Natural killer cell (primary cell): ENCODE data around the gene CAMP. TPM values are rescaled to one million over a fixed set of nuclear protein-coding genes. Genes with fewer than 3 reads are reported as not detected.

ENCODE experiments used
- ATAC-seq, 3 donors: fragments of 150-1000 bp in 2 of 3; fragments of 200-7000 bp in 1 of 3; cut with Tn5 transposase; 1 replicate in 1 of 3; 2 replicates in 2 of 3; pipeline ENCODE4 v1.10.0; 2021; ENCODE audit warnings: mild to moderate bottlenecking in 2 of 3, moderate library complexity in 2 of 3
- DNase-seq, 2 donors: peaks; one replicate each; pipeline versions ENCODE4 v3.0.0 to v3.0.0-alpha.2; 2013 to 2021; ENCODE audit warnings: mixed read lengths in 1 of 2
- H3K27ac ChIP-seq: one replicate; pipeline ENCODE4 v1.5.1; 2013; ENCODE audit warnings: mild to moderate bottlenecking, low read length
- H3K27me3 ChIP-seq: one replicate; pipeline ENCODE4 v1.6.1; 2013; ENCODE audit warnings: low read length; ENCODE audit not compliant: control insufficient read depth, insufficient read depth
- H3K36me3 ChIP-seq: one replicate; pipeline ENCODE4 v1.6.1; 2013; ENCODE audit warnings: low read length; ENCODE audit not compliant: control insufficient read depth, insufficient read depth
- H3K4me1 ChIP-seq: one replicate; pipeline ENCODE4 v1.6.1; 2013; ENCODE audit warnings: low read length; ENCODE audit not compliant: control insufficient read depth, insufficient read depth
- H3K4me3 ChIP-seq: one replicate; pipeline ENCODE4 v1.5.1; 2013; ENCODE audit warnings: low read length
- H3K9me3 ChIP-seq: one replicate; pipeline ENCODE4 v1.6.1; 2013; ENCODE audit warnings: low read length; ENCODE audit not compliant: control insufficient read depth, insufficient read depth
- H3K27ac Mint-ChIP-seq, 2 donors: one replicate each; pipeline ENCODE4 v1.8.0; 2022; ENCODE audit warnings: mild to moderate bottlenecking in 2 of 2, mixed read lengths in 2 of 2, moderate library complexity in 1 of 2
- H3K27me3 Mint-ChIP-seq, 2 donors: one replicate each; pipeline ENCODE4 v1.8.0; 2022; ENCODE audit warnings: low read depth in 2 of 2, mixed read lengths in 2 of 2
- H3K36me3 Mint-ChIP-seq: one replicate; pipeline ENCODE4 v1.8.0; 2022; ENCODE audit warnings: mixed read lengths
- H3K4me1 Mint-ChIP-seq, 2 donors: one replicate each; pipeline ENCODE4 v1.8.0; 2022; ENCODE audit warnings: mixed read lengths in 2 of 2
- H3K4me3 Mint-ChIP-seq: one replicate; pipeline ENCODE4 v1.8.0; 2022; ENCODE audit warnings: mild to moderate bottlenecking, moderate library complexity, mixed read lengths
- H3K9me3 Mint-ChIP-seq, 2 donors: one replicate each; pipeline ENCODE4 v1.8.0; 2022; ENCODE audit warnings: mixed read lengths in 2 of 2
- WGBS: methylation state at CpG from one replicate; pipeline ENCODE4 v1.1.7; 2013; ENCODE audit warnings: missing lambda C conversion rate; ENCODE audit not compliant: insufficient coverage; 5-methylcytosine and 5-hydroxymethylcytosine counted together
- intact Hi-C: fragments of 100-400 bp; cut with micrococcal nuclease; formaldehyde crosslinking; loops from one replicate; pipeline ENCODE4 v1.14.2; 2022
- total RNA-seq, 4 donors: library from RNA; stranded (reverse); fragments of 120-200 nt in 1 of 4; gene quantifications; one replicate each; pipeline versions ENCODE4 v1.2.3 to v1.2.4, GENCODE V29; 2013 to 2022
- TF ChIP-seq, protein P1 (sequence below): fragments of 200-600 bp; IDR thresholded peaks from one replicate; pipeline ENCODE4 v1.8.0; 2022; ENCODE audit warnings: antibody characterized with exemption

Gene CAMP
- total RNA-seq, 3 donors from 2014 or later (not counting 1 experiment from before 2014, with no cell fraction given): not detected

- H3K27ac Mint-ChIP-seq: no peak overlapping the region
These were observed 44.5 kb downstream of the CAMP start for GRCh38 chr3:48267782-48268181.

GRCh38 chr3:48268381-48268935 is 45.2 kb downstream of the CAMP start:
- Mint-ChIP-seq H3K9me3 (no peaks in the 10 kb centered on the region), H3K36me3 (peaks cover 11% of the 10 kb centered on the region), H3K27me3 (no peaks in the 10 kb centered on the region), H3K4me1 (peaks cover 9 to 11% of the 10 kb centered on the region in 2 donors), H3K27ac (peak overlapping the region in 1 of 2 donors; percentile 40), H3K4me3 (no peak overlapping the region)
- WGBS: 71% methylated on average over 11 of the region's 13 CpGs
- Histone ChIP-seq H3K4me1 (no peaks in the 10 kb centered on the region), H3K36me3 (peaks cover 25% of the 10 kb centered on the region), H3K9me3 (no peaks in the 10 kb centered on the region), H3K27ac (no peak overlapping the region), H3K27me3 (no peaks in the 10 kb centered on the region), H3K4me3 (no peak overlapping the region)
- intact Hi-C loops: no loop called here
- peak; percentile 34 to 70 (median 60) for ATAC-seq
- TF ChIP-seq, protein P1, sequence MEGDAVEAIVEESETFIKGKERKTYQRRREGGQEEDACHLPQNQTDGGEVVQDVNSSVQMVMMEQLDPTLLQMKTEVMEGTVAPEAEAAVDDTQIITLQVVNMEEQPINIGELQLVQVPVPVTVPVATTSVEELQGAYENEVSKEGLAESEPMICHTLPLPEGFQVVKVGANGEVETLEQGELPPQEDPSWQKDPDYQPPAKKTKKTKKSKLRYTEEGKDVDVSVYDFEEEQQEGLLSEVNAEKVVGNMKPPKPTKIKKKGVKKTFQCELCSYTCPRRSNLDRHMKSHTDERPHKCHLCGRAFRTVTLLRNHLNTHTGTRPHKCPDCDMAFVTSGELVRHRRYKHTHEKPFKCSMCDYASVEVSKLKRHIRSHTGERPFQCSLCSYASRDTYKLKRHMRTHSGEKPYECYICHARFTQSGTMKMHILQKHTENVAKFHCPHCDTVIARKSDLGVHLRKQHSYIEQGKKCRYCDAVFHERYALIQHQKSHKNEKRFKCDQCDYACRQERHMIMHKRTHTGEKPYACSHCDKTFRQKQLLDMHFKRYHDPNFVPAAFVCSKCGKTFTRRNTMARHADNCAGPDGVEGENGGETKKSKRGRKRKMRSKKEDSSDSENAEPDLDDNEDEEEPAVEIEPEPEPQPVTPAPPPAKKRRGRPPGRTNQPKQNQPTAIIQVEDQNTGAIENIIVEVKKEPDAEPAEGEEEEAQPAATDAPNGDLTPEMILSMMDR: no peak
- peak in 1 of 2 donors; percentile 85 for DNase-seq

More at GRCh38 chr3:48267782-48268181, 44.5 kb downstream of the CAMP start:
- Mint-ChIP-seq H3K4me3 (no peak overlapping the region), H3K36me3 (peaks cover 11% of the 10 kb centered on the region), H3K27me3 (no peaks in the 10 kb centered on the region), H3K4me1 (peaks cover 9 to 10% of the 10 kb centered on the region in 2 donors), H3K9me3 (no peaks in the 10 kb centered on the region)
- no peak for ATAC-seq
- H3K4me1 ChIP-seq: no peaks in the 10 kb centered on the region
- no peak overlapping the region for H3K4me3 ChIP-seq
- TF ChIP-seq, protein P1: no peak
- no peak for DNase-seq
- peaks cover 26% of the 10 kb centered on the region for H3K36me3 ChIP-seq
- intact Hi-C loops: no loop called here
- WGBS: 52% methylated on average over 2 of the region's 2 CpGs
- H3K27ac ChIP-seq: no peak overlapping the region
- no peaks in the 10 kb centered on the region for H3K9me3 ChIP-seq
- H3K27me3 ChIP-seq: no peaks in the 10 kb centered on the region

- H3K27ac ChIP-seq: no peak overlapping the region
- TF ChIP-seq, protein P1: no peak
- no peak overlapping the region for H3K4me3 ChIP-seq
- Mint-ChIP-seq H3K27ac (peak overlapping the region in 1 of 2 donors; percentile 40), H3K9me3 (no peaks in the 10 kb centered on the region), H3K4me3 (no peak overlapping the region), H3K36me3 (peaks cover 11% of the 10 kb centered on the region), H3K27me3 (no peaks in the 10 kb centered on the region), H3K4me1 (peaks cover 9 to 15% of the 10 kb centered on the region in 2 donors)
- no peaks in the 10 kb centered on the region for H3K9me3 ChIP-seq
- DNase-seq (peak in 1 of 2 donors; percentile 52), ATAC-seq (no peak)
- peaks cover 23% of the 10 kb centered on the region for H3K36me3 ChIP-seq
- no peaks in the 10 kb centered on the region for H3K4me1 ChIP-seq
- H3K27me3 ChIP-seq: no peaks in the 10 kb centered on the region
- intact Hi-C loops: no loop called here
- WGBS: 93% methylated on average over 23 of the region's 23 CpGs
These were observed 45.8 kb downstream of the CAMP start for GRCh38 chr3:48268936-48269561.
